Kidney glomerular epithelial cell (primary cell): ENCODE measurements around the gene RETREG3.
"Not testable (repeated sequence)": the region's sequence is repeated elsewhere in the genome, so short reads cannot be mapped to it uniquely, and the experiment has no call there.

Source experiments
- DNase-seq: peaks from one replicate; lab custom pipeline; 2025; lab: John Stamatoyannopoulos, UW

The RETREG3 gene

DNA sequence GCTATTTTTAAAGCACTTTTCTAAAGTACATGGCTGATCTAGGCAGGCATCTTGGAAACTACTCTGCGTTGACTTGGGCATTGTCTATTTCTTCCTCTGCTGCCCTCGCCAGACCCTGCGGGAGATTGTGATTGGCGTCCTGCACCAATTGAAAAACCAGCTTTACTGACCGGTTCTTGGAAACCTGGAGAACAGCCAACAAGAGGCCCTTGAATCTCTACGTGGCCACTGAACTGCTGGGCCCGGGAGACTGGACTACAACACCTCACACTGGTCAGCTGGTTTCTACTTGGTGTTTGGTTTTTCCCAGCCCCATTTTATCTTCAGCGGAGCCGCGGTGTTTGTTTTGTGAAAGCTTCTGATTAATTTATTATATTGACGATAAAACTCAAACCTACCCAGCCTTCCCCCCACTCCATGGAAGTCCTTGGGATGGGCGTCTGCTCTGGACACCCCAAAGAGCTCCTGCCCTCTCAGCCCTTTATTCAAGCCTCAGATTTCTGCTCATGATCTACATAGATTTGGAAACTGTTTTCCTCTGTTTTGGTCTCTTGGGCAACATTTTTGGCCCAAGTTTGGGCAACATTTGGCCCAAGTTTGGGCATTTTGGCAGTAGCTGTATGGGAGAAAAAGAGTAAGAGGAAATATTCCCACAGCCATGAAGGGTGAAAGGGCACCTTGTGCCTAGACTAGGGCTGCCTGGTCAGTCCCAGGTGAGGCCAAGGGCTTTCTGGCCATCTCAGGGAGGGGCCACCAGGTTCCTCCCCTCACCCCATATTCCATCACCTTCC is 37.5 kb downstream of the RETREG3 start:
- no peak for DNase-seq

DNA sequence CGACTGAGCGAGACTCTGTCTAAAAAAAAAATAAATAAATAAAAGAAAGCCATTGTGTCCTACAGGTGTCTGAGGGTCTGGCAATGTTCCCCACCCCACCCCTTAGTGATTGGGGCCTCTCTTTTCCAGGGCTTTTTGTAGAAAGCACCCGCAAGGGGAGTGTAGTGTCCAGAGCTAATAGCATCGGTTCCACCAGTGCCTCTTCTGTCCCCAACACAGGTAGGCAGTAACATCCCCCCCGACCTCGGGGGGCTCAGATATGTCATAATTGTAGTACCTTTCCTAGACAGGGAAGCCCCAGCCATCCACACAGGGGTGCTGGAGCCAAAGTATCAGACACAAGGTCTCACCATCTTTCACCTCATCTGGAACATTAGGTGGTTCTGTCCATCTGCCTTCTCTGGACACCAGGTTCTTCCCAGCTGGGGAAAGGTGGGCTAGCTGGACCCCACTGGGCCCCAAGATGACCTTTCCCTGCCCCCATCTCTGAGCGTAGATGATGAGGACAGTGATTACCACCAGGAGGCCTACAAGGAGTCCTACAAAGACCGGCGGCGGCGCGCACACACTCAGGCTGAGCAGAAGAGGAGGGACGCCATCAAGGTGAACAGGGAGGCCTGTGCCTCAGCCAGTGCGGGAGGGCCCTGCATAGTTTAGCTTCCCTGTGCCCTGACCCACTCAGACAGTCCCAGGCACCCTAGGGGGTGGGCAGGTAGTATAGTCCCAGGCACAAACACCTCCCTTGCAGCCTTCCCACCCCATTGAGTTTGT is 40.6 kb downstream of the RETREG3 start:
- no peak for DNase-seq

DNA sequence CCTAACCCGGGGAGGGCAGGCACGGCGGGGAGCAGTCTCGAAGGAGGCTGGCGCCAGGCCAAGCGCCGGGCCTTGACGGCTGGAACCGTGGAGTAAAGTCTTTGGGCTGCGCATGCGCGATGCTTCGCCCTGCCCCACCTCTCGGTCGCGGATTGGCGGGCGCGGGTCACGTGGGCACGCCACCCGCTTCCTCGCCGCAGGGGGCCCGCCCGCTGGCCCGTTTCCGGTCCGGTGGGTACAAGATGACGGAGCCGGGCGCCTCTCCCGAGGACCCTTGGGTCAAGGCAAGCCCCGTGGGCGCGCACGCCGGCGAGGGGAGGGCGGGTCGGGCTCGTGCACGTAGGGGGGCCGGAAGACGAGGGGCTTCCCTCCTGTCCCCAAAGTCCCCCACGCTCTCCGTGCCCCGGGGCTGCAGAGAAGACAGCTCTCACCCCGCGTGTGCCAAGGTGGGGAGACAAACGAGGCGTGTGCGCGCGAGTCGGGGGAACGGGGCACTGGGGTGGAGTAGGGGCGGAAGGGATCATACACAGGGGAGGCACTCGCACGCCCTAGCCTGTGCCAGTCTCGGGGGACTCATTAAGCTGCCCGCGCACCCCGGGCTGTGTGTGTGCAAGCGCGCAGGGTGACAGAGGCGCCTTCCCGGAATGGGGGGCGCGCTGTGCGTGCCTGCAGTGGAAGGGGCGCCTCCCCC is 42.1 kb downstream of the RETREG3 start, which contains the start of gene MLX:
Gene MLX, plus strand, starts transcription at position 218 of the 691 bp plus-strand sequence. Its CDS starts 25 bp downstream, at position 243.
- peak; percentile 81 for DNase-seq

DNA sequence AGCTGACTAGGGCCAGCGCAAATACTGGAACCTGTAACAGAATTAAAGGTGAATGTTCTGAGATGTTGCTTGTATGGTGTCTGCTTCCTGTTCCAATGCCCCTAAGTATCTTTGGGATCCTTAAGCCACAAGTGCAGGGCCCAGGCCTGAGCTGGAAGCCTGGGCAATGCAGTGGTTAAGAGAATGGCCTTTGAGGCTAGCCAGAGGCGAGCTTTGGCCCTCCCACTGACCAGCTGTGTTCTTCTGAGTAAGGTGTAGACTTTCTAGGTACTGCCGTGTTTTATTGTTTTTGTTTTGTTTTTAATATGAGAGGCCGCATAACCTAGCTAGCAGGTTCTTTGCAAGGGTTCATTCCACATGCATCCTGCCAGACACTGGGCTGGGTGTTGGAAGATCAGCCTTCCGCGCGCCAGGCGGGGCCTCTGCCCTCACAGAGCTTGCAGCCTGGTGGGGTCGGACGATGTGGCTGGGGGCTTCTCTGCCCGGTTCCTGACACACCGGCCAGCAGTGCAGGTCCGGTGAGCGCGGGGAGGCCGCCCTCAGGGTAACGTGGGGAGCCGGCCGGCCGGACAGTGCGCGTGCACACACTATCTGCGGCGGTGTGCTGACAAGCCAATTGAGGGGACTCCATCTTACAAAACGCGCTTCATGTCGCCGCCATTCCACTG is 42.8 kb downstream of the RETREG3 start:
- DNase-seq: no peak

DNA sequence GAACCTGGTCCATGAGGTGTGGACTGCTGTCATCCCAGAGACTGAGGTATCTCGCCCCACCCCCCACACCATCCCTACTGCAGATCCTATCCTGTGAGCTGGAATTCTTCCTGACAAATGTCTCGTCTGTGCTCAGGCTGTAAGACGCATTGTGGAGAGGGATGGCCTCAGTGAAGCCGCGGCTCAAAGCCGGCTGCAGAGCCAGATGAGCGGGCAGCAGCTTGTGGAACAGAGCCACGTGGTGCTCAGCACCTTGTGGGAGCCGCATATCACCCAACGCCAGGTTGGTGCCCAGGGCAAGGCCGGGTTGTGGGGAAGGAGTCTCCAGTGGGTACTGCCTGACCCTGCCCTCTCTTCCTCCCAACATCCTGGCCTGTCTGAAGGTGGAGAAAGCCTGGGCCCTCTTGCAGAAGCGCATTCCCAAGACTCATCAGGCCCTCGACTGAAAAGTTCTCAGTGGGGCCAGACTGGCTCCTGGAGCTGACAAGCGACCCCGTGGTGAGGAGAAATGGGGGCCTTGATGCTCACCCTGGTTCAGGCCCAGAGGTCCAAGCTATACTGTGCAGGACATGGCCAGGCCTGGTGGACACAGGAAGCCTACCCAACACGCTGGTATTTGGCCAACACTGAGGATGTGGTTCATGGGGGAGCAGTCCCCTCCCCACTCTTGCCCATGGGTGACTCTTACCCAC is 43.5 kb downstream of the RETREG3 start:
- DNase-seq: no peak

DNA sequence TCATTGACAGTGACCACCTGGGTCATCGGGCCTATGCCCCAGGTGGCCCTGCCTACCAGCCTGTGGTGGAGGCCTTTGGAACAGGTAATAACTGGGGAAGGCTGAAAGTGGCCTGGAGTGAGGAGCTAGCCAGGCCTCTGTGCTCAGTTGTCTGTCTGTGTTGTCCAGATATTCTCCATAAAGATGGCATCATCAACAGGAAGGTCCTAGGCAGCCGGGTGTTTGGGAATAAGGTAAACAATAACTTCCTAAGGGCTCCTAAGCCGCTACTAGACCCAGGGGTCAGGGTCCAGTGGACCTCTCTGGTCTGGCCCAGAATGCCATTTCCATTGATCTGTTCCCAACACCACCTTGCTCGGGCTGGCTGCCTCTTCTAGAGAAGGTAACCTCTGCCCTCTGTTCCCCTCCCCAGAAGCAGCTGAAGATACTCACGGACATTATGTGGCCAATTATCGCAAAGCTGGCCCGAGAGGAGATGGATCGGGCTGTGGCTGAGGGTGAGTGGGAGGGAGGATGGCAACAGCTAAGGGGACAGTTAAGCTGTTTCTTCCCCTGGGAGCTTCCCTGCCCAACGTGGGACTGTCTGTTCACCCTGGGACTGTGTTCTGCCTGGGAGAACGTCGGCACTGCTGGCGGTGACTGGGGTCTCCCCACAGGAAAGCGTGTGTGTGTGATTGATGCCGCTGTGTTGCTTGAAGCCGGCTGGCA is 44.2 kb downstream of the RETREG3 start:
- DNase-seq: no peak

DNA sequence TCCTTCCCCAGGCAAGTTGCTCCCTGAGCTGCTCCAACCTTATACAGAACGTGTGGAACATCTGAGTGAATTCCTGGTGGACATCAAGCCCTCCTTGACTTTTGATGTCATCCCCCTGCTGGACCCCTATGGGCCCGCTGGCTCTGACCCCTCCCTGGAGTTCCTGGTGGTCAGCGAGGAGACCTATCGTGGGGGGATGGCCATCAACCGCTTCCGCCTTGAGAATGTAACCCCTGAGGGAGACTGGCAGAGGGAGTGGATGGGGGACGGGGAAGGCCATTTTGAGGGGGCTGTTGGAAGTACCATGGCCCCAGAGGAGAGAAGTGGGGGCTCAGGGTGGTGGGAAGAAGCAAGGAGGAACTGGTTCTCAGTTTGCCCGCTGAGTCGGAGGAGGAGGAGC is 45.2 kb downstream of the RETREG3 start:
- DNase-seq: no peak

DNA sequence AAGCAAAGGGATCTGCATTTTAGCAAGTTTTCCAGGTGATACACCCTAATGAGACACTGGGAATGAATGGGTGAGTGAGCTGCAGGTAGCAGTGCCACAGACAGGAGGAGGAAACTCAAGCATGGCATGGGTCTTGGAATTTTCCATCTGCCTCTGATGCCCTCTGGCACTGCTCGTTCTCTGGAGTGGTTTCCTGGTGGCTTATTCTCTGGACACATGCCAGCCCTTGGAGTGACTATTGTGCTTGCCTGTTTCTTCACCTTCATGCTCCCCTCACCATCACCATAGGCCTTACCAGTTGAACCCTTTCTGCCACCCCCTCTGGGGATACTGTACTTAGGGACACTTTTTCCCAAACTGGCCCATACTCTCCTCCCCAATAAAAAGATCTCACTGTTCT is 45.6 kb downstream of the RETREG3 start:
- no peak for DNase-seq

DNA sequence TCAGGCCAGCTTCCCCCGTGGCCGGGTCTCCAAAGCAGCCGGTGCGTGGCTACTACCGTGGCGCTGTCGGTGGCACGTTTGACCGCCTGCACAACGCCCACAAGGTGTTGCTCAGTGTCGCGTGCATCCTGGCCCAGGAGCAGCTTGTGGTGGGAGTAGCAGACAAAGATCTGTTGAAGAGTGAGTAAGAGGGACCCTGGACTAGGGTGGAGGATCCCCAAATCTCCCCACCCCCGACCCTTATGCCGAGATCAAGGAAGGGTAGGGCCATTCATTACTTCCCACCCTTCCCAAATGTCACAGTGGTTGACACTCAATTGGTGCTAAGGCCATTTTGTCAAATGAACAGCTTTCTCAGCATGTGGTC is 46.0 kb downstream of the RETREG3 start:
- DNase-seq: no peak

DNA sequence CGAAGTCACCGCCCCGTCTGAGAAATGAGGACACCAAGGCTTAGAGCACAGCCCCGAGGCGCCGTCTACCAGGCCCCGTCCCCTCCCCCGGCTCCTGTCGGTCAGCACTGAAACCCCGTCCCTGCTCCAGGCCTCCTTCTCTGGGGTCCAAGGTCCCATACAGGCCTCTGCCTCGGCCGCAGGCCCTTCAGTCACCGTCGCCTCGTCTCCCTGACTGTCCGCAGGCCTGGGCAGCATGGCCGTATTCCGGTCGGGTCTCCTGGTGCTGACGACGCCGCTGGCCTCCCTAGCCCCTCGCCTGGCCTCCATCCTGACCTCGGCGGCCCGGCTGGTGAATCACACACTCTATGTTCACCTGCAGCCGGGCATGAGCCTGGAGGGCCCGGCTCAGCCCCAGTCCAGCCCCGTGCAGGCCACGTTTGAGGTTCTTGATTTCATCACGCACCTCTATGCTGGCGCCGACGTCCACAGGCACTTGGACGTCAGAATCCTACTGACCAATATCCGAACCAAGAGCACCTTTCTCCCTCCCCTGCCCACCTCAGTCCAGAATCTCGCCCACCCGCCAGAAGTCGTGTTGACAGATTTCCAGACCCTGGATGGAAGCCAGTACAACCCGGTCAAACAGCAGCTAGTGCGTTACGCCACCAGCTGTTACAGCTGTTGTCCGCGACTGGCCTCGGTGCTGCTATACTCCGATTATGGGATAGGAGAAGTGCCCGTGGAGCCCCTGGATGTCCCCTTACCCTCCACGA is 46.6 kb downstream of the RETREG3 start:
- no peak for DNase-seq

DNA sequence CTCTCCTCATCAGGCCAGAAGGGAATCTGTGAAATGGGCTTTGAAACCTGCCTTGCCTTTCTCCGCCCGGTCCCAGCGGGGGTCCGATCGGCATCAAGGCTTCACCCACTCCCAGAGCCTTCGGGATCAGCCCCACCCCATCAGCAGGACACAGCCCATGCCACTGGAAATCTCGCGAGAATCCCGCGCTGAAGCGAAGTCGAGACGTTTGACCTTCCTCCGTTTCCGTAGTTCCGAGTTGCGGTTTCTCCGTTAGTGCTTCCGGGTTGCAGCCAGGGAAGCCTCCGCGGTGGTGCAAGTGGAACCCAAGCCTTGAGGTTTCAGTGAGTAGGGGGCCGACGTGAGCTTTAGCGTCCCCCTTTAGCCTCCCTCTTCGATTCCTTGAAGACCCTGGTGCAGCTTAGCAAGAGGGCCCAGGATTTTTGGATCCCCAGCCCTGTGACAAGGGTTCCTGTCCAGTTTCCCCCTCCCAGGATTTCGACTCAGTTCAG is 47.2 kb downstream of the RETREG3 start, which contains the start of gene COASY:
Gene COASY, plus strand, starts transcription at position 252 of the 491 bp plus-strand sequence. CDS start 475 bp downstream, outside the sequence.
- peak; percentile 94 for DNase-seq

DNA sequence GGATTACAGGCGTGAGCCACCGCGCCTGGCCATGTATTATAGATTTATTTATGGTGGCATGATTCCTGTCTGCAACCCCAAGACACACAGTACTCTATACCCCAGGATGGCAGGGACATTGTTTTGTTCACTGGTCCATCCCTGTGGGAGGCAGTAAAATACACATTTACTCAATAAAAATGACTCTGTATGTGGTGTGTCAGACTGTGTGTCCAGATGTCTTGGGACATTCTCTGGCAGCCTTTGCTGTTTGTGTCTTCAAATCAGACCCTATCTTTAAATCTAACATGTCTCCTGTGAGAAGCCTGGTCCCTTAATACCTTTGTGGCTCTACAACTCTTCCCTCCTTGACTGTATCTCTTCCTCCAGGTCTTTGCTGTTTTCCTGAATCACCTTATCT is 48.9 kb downstream of the RETREG3 start:
- no peak for DNase-seq

DNA sequence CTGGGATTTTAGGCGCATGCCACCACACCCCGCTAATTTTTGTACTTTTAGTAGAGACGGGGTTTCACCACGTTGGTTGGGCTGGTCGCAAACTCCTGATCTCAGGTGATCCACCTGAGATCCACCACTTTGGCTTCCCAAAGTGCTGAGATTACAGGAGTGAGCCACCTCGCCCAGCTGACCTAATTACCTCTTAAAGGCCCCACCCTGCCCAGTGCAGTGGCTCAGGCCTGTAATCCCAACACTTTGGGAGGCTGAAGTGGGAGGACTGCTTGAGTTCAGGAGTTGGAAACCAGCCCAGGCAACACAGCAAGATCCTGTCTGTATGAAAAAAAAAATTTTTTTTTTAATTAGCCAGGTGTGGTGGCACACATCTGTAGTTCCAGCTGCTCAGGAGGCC is 50.1 kb downstream of the RETREG3 start:
- DNase-seq: no peak

DNA sequence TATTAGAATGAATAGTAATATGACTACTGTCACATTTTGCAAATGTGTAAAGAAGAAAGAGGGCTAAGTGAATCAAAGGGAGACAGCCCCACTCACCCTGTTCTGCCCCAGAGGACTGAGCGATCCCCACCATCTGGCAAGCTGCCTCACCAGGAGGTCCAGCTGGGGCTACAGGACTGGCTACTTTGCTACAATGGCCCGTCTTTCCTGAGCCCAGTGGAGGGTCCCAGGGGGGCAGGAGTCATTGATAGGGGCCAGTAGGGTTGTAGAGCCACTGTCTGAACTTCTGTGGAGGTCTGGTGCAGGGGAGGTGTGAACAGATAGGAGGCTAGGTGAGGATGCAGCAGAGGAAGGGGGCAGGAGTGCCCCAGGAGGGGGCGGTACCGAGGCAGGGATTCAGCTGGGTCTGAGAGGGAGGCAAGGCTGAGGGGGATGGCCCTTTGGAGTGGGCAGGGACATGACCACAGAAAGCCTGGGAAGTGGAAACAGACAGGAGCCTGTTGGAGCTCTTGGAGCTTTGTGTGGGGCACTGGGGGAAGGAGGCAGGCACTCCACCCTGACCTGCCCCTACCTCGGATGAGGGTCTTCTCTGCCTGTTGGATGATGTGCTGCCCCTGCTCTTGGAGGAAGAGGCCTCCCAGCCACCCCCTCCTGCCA is 53.1 kb downstream of the RETREG3 start:
- DNase-seq: not testable (repeated sequence)

DNA sequence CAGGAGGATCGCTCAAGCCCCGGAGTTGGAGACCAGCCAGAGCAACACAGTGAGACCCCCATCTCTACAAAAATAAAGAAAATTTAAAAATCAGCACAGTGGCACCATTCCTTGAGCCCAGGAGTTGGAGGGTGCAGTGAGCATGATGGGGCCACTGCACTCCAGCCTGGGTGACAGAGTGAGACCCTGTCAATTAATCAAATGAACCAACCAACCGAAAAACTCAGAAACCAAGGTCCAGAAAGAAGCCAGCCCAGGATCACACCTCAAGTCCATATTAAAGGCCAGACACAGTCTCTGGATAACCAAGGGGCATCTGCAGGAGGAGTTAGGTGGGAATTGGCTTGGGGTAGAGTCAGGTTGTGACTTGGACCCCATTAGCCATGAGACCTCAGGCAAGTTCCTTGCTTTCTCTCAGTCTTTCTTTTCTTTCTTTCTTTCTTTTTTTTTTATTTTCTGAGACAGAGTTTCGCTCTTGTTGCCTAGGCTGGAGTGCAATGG is 54.0 kb downstream of the RETREG3 start:
- DNase-seq: no peak

DNA sequence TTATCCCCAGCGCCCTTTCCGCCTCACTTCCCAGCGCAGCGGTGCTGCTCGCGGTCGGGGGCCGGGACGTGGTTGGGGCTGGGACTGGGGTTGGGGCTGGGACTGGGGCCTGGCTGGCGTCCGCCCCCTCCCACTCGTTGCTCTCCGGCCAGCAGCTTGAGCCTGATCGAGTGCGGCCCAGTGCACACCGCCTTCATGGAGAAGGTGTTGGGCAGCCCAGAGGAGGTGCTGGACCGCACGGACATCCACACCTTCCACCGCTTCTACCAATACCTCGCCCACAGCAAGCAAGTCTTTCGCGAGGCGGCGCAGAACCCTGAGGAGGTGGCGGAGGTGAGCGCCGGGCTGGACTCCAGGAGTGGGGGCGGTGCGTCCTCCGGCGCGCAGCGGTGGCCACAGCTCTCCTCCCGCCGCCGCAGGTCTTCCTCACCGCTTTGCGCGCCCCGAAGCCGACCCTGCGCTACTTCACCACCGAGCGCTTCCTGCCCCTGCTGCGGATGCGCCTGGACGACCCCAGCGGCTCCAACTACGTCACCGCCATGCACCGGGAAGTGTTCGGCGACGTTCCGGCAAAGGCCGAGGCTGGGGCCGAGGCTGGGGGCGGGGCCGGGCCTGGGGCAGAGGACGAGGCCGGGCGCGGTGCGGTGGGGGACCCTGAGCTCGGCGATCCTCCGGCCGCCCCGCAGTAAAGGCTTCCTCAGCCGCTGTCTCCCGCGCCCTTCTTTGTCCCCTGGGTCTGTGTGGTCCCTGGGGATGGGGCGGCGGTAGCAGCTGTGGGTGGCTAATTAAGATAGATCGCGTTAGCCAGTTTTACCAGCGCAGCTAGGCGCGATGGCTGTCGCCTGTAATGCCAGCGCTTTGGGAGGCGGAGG is 54.7 kb downstream of the RETREG3 start:
- peak; percentile 70 for DNase-seq

DNA sequence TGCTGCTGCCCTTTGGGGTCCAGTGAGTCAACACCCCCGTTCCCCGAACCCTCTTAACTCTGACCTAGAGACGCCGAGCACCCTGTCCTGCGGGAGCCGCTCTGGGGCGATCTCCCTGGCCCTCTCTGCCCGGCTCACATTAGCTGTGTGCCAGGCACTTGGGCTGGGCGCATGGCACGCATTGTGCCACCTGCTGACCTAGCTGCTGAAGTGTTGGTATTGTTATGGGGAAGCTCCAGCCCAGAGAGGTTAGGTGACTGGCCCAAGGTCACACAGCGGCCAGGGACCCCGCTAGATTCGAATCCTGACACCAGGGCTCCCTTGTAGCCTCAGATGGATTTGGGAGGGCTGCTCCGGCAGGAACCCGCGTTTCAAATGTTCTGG is 55.3 kb downstream of the RETREG3 start:
- no peak for DNase-seq

DNA sequence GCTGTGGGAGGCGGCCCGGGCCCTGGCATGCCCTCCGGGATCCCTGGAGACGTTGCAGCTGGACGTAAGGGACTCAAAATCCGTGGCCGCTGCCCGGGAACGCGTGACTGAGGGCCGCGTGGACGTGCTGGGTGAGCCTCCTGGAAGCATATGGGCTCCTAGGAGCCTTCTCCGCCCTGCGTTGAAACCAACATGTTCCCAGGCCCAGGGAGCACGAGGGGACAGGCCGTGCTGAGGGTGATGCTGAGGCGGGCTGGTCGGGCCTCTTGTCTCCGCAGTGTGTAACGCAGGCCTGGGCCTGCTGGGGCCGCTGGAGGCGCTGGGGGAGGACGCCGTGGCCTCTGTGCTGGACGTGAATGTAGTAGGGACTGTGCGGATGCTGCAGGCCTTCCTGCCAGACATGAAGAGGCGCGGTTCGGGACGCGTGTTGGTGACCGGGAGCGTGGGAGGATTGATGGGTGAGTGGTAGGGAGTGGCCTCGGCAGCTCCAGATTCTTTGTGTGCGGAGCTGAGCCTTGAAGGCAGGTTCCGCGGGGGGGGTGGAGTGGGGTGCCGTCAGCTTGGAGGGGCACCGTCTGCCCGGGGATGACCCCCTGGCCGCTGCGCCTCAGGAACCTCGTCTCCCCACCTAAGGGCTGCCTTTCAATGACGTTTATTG is 55.9 kb downstream of the RETREG3 start:
- DNase-seq: no peak
